HepG2 (cell line): ENCODE data around the gene SMPD3. TPM values are rescaled to one million over a fixed set of nuclear protein-coding genes. Genes with fewer than 3 reads are reported as not detected.

Experiments
- ATAC-seq: fragments of 200-7000 bp; cut with Tn5 transposase; 3 replicates; pipeline ENCODE4 v1.9.1; 2020; ENCODE audit warnings: mild to moderate bottlenecking, moderate library complexity
- BruUV-seq: library from RNA; stranded (reverse); fragments of 400-500 nt; replicated peaks from 2 replicates; lab custom pipeline; 2021; lab: Mats Ljungman, UMichigan
- CTCF ChIA-PET: fragments of 300-600 bp; formaldehyde crosslinking; extraction: SDS; loops from one replicate; lab custom pipeline; 2021; ENCODE audit warnings: low total read pairs, inconsistent platforms, low intra/inter-chr PET ratio; lab: Yijun Ruan, JAX
- POLR2A ChIA-PET: fragments of 350-600 bp; sonication (Branson Sonifier 250); formaldehyde crosslinking; loops from one replicate; lab custom pipeline; 2020; ENCODE audit warnings: antibody characterized with exemption, inconsistent platforms; lab: Yijun Ruan, JAX
- DNase-seq: peaks from one replicate; pipeline ENCODE4 v3.0.0-alpha.2; 2015; ENCODE audit warnings: low spot score
- FAIRE-seq: peaks from 3 replicates; lab custom pipeline; 2011; peaks lifted over from hg19 to GRCh38; lab: Jason Lieb, UNC
- H2AFZ ChIP-seq: one replicate; pipeline ENCODE4 v1.6.1; 2011; ENCODE audit warnings: low read length, inconsistent platforms
- H3K27ac ChIP-seq: fragments of 300-600 bp; 3 replicates; pipeline ENCODE4 v1.8.0; 2011; ENCODE audit warnings: mixed run types, mild to moderate bottlenecking, mixed read lengths, low read length, inconsistent platforms; ENCODE audit not compliant: insufficient read depth; ENCODE audit errors: extremely low read length
- H3K27me3 ChIP-seq, 2 experiments: fragments of 200-600 bp in 1 of 2; 2 replicates in 1 of 2; 3 replicates in 1 of 2; pipeline versions ENCODE4 v1.6.0 to v1.8.0; 2011; ENCODE audit warnings: low read length in 2 of 2, mild to moderate bottlenecking in 2 of 2, moderate library complexity in 2 of 2, inconsistent platforms in 1 of 2; ENCODE audit not compliant: insufficient read depth in 2 of 2, control insufficient read depth in 1 of 2
- H3K36me3 ChIP-seq, 2 experiments: fragments of 200-600 bp in 1 of 2; replicated peaks in 1 of 2; 2 replicates in 1 of 2; 3 replicates in 1 of 2; pipeline versions ENCODE4 v1.5.1 to v1.8.0; 2011; ENCODE audit warnings: low read length in 2 of 2, inconsistent platforms in 1 of 2; ENCODE audit not compliant: insufficient read depth in 2 of 2, control insufficient read depth in 1 of 2
- H3K4me1 ChIP-seq: 2 replicates; pipeline ENCODE4 v1.5.1; 2012; ENCODE audit warnings: low read length, inconsistent platforms; ENCODE audit not compliant: insufficient read depth
- H3K4me2 ChIP-seq: 2 replicates; pipeline ENCODE4 v1.6.0; 2011; ENCODE audit warnings: low read depth, low read length, inconsistent platforms
- H3K4me3 ChIP-seq, 3 experiments: fragments of 200-600 bp in 1 of 3; sonication (generic), shearing (Covaris generic) in 1 of 3; replicated peaks in 1 of 3; 2 replicates each; pipeline ENCODE4 v1.5.1; 2011 to 2016; ENCODE audit warnings: low read length in 3 of 3, inconsistent platforms in 2 of 3, low read depth in 2 of 3, mild to moderate bottlenecking in 2 of 3, control low read depth in 1 of 3, mixed read lengths in 1 of 3; ENCODE audit not compliant: insufficient read depth in 1 of 3
- H3K79me2 ChIP-seq: one replicate; pipeline ENCODE4 v1.6.1; 2011; ENCODE audit warnings: low read length, inconsistent platforms; ENCODE audit not compliant: insufficient read depth
- H3K9ac ChIP-seq: 2 replicates; pipeline ENCODE4 v1.6.0; 2011; ENCODE audit warnings: mild to moderate bottlenecking, low read depth, low read length, inconsistent platforms; ENCODE audit not compliant: insufficient read depth
- H3K9me3 ChIP-seq: 2 replicates; pipeline ENCODE4 v1.5.1; 2012; ENCODE audit warnings: mild to moderate bottlenecking, low read length
- H4K20me1 ChIP-seq: 2 replicates; pipeline ENCODE4 v1.6.0; 2011; ENCODE audit warnings: inconsistent platforms, mild to moderate bottlenecking, low read length, moderate library complexity; ENCODE audit not compliant: insufficient read depth
- FIP1L1 ChIP-seq: fragments of 200-400 bp; formaldehyde crosslinking; IDR thresholded peaks from 2 replicates; pipeline ENCODE4 v1.6.1; 2018; ENCODE audit warnings: low read depth, mild to moderate bottlenecking, low read length, moderate library complexity, borderline replicate concordance; ENCODE audit not compliant: insufficient read depth
- GLI4 ChIP-seq: sonication (generic); formaldehyde crosslinking; IDR thresholded peaks from 2 replicates; pipeline ENCODE4 v1.5.1; 2020; ENCODE audit warnings: missing genetic modification reagents, mild to moderate bottlenecking, moderate library complexity, borderline replicate concordance
- HOXA7 ChIP-seq: sonication (generic); formaldehyde crosslinking; IDR thresholded peaks from 2 replicates; pipeline ENCODE4 v1.8.1; 2022; ENCODE audit warnings: mild to moderate bottlenecking, missing genetic modification reagents, moderate library complexity
- PTBP1 ChIP-seq: fragments of 200-400 bp; formaldehyde crosslinking; IDR thresholded peaks from 2 replicates; pipeline ENCODE4 v1.6.1; 2018; ENCODE audit warnings: low read length, low read depth; ENCODE audit not compliant: poor library complexity, severe bottlenecking
- RCOR2 ChIP-seq: IDR thresholded peaks from 2 replicates; pipeline ENCODE4 v1.6.1; 2016; ENCODE audit warnings: missing biosample characterization, missing genetic modification reagents
- REXO4 ChIP-seq: sonication (generic); formaldehyde crosslinking; IDR thresholded peaks from 2 replicates; pipeline ENCODE4 v1.8.0; 2022; ENCODE audit warnings: missing genetic modification reagents, mild to moderate bottlenecking, borderline replicate concordance
- RFXAP ChIP-seq: sonication (generic); formaldehyde crosslinking; IDR thresholded peaks from 2 replicates; pipeline ENCODE4 v1.4.0; 2020; ENCODE audit warnings: missing genetic modification reagents, borderline replicate concordance
- SUZ12 ChIP-seq: fragments of 150-350 bp; IDR thresholded peaks from 2 replicates; pipeline ENCODE4 v1.6.1; 2014; ENCODE audit warnings: low read depth, low read length
- THAP9 ChIP-seq: sonication (generic); formaldehyde crosslinking; IDR thresholded peaks from 2 replicates; pipeline ENCODE4; 2020; ENCODE audit warnings: missing genetic modification reagents, mild to moderate bottlenecking, borderline replicate concordance
- TRIM22 ChIP-seq: fragments of 450-650 bp; IDR thresholded peaks from 2 replicates; pipeline ENCODE4 v1.6.1; 2017
- ZNF274 ChIP-seq: sonication (generic); formaldehyde crosslinking; IDR thresholded peaks from 2 replicates; pipeline ENCODE4 v1.5.1; 2020; ENCODE audit warnings: mild to moderate bottlenecking, missing genetic modification reagents
- ZNF891 ChIP-seq: sonication (generic); formaldehyde crosslinking; IDR thresholded peaks from 2 replicates; pipeline ENCODE4 v1.5.0; 2020; ENCODE audit warnings: mild to moderate bottlenecking, missing genetic modification reagents
- WGBS: methylation state at CpG from one replicate; pipeline ENCODE4 v1.1.6; 2017; ENCODE audit warnings: low lambda C conversion rate; 5-methylcytosine and 5-hydroxymethylcytosine counted together
- in situ Hi-C: cut with HindIII; loops from 2 replicates; pipeline ENCODE4 v1.10.0; 2017; ENCODE audit warnings: low pct_unique_long_range_greater_than_20kb; ENCODE audit not compliant: extremely low pct_ligation_motif_present
- intact Hi-C: fragments of 100-400 bp; cut with micrococcal nuclease; formaldehyde crosslinking; loops from one replicate; pipeline ENCODE4 v1.10.0; 2022; ENCODE audit not compliant: unreplicated experiment
- polyA plus RNA-seq, 8 experiments: library from polyadenylated mRNA; depleted of rRNA in 3 of 8; stranded (reverse) in 7 of 8; unstranded in 1 of 8; fragments of >200 nt; fragmentation: Illumina TruSeq in 4 of 8; extraction: Trizol in 4 of 8; gene quantifications; 2 replicates each; pipeline versions ENCODE4 v1.2.1 to v1.2.3, GENCODE V29; 2011 to 2016; ENCODE audit warnings: low read depth in 4 of 8, missing spikeins in 1 of 8, mixed read lengths in 1 of 8; ENCODE audit not compliant: insufficient read depth in 1 of 8
- total RNA-seq, 5 experiments: library from RNA; depleted of rRNA; stranded (reverse); fragments of >200 nt; fragmentation: Illumina TruSeq; extraction: Trizol; gene quantifications; 2 replicates each; pipeline ENCODE4 v1.2.3, GENCODE V29; 2016; ENCODE audit warnings: low read depth in 1 of 5
- TF ChIP-seq, protein P1 (sequence below): sonication (generic); formaldehyde crosslinking; IDR thresholded peaks from 2 replicates; pipeline ENCODE4 v1.8.0; 2023; ENCODE audit warnings: mild to moderate bottlenecking, missing genetic modification reagents

SMPD3 gene
- total and polyA plus RNA-seq, 2 of the 13 experiments (the other 11 are each of a cell fraction or from before 2014, with no cell fraction given), result 0.07 to 0.32 TPM

GRCh38 chr16:68351991-68352431 lies 96.3 kb downstream of the SMPD3 start:
- Histone ChIP-seq H3K79me2 (no peaks in the 10 kb centered on the region), H3K4me2 (no peak overlapping the region), H4K20me1 (no peaks in the 10 kb centered on the region; the same call in 1 of the 2 replicates), H3K27me3 (no peaks in the 10 kb centered on the region), H3K9me3 (no peaks in the 10 kb centered on the region), H3K9ac (no peak overlapping the region), H2AFZ (no peak overlapping the region), H3K36me3 (peaks cover 58 to 100% of the 10 kb centered on the region in 2 experiments), H3K27ac (no peak overlapping the region), H3K4me1 (no peaks in the 10 kb centered on the region), H3K4me3 (no peak overlapping the region)
- no TSS peak for BruUV-seq
- FAIRE-seq (no peak), DNase-seq (no peak), ATAC-seq (no peak)
- POLR2A ChIA-PET, result no interaction called here
- WGBS, result 96% methylated on average over 11 of the region's 11 CpGs
- intact Hi-C loops (no loop called here), in situ Hi-C loops (no loop called here)
- TF ChIP-seq RFXAP (CRISPR knock-in tag) (no peak), GLI4 (no peak), FIP1L1 (no peak), HOXA7 (no peak), REXO4 (no peak), SUZ12 (no peak), ZNF274 (CRISPR knock-in tag) (no peak), ZNF891 (CRISPR knock-in tag) (no peak), PTBP1 (no peak), TRIM22 (no peak), RCOR2 (CRISPR knock-in tag) (no peak), THAP9 (no peak)
- TF ChIP-seq, protein P1, sequence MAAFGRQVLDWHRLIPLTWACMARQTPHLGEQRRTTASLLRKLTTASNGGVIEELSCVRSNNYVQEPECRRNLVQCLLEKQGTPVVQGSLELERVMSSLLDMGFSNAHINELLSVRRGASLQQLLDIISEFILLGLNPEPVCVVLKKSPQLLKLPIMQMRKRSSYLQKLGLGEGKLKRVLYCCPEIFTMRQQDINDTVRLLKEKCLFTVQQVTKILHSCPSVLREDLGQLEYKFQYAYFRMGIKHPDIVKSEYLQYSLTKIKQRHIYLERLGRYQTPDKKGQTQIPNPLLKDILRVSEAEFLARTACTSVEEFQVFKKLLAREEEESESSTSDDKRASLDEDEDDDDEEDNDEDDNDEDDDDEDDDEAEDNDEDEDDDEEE (CRISPR knock-in tag), result no peak
- CTCF ChIA-PET, result no interaction called here
